Stomach (tissue), 4 donors: ENCODE results near the gene DTNBP1.

Source experiments
- POLR2A ChIP-seq, 4 donors: fragments of 450-650 bp; IDR thresholded peaks; one replicate each; pipeline ENCODE4 v1.6.1; 2016; ENCODE audit warnings: antibody characterized with exemption in 4 of 4, control low read depth in 2 of 4, mild to moderate bottlenecking in 1 of 4, moderate library complexity in 1 of 4
- TF ChIP-seq, protein P1 (sequence below), 7 experiments: fragments of 450-650 bp in 4 of 7; fragments of 200-600 bp in 3 of 7; sonication (generic) in 3 of 7; IDR thresholded peaks; one replicate each; pipeline ENCODE4 v1.5.1; 2016 to 2019; ENCODE audit warnings: antibody characterized with exemption in 7 of 7, control low read depth in 2 of 7, mild to moderate bottlenecking in 1 of 7

DNA sequence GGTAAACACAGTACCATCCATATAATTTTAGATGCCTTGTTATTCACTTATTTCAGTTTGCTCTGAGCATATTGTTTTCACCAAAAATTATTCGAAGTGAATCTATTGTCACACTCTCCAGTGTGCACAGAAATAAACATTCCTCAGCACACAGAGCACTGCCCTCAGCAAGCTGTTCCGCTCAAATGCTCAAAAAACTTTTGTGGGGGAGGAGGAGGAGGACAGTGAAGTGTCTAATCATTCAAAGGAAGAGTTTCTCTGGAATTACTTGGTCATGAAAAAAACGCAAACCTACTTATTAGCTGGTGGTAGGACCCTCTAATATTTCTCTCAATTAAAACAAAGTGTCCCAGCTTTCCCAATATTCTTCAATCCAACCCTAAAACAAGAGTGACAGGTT, 88.3 kb downstream of the DTNBP1 start:
- TF ChIP-seq, protein P1, sequence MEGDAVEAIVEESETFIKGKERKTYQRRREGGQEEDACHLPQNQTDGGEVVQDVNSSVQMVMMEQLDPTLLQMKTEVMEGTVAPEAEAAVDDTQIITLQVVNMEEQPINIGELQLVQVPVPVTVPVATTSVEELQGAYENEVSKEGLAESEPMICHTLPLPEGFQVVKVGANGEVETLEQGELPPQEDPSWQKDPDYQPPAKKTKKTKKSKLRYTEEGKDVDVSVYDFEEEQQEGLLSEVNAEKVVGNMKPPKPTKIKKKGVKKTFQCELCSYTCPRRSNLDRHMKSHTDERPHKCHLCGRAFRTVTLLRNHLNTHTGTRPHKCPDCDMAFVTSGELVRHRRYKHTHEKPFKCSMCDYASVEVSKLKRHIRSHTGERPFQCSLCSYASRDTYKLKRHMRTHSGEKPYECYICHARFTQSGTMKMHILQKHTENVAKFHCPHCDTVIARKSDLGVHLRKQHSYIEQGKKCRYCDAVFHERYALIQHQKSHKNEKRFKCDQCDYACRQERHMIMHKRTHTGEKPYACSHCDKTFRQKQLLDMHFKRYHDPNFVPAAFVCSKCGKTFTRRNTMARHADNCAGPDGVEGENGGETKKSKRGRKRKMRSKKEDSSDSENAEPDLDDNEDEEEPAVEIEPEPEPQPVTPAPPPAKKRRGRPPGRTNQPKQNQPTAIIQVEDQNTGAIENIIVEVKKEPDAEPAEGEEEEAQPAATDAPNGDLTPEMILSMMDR (IDR thresholded peaks at IDR 0.05), result no peak
- TF ChIP-seq POLR2A (IDR thresholded peaks at IDR 0.05), result no peak
